GM19455 (cell line): ENCODE measurements around the gene SRCIN1.

ENCODE experiments used
- ATAC-seq: cut with Tn5 transposase; IDR thresholded peaks from one replicate; pipeline ENCODE4 v1.9.1; 2021; ENCODE audit not compliant: unreplicated experiment

The SRCIN1 gene

DNA sequence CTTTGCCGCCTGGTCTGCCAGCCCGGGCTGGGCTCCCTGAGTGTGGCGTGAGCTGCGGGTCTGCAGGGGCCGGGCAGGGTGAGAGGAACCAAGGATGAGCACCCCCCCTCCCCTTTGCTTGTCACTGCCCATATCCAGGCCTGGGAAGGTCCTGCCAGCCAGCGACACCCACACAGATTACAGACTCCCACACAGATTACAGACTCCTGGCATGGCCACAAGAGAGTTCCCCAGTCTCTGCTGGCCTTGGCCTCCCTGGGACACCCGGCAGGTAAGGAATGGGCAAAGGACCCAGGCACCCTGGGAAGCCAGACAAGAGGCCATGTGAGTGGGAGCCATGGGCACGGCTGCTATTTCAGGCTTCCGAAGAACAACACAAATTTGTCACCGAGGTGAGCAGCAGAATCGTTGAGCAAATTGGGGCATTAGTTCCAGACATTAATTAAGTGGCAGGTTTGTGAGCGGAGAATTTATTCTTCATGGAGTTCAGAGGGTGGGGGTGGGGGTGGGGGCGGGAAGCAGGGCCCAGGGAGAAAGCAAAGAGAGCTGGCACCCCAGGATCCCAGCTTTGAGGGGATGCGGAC lies 41.4 kb downstream of the SRCIN1 start:
- ATAC-seq, result no peak

DNA sequence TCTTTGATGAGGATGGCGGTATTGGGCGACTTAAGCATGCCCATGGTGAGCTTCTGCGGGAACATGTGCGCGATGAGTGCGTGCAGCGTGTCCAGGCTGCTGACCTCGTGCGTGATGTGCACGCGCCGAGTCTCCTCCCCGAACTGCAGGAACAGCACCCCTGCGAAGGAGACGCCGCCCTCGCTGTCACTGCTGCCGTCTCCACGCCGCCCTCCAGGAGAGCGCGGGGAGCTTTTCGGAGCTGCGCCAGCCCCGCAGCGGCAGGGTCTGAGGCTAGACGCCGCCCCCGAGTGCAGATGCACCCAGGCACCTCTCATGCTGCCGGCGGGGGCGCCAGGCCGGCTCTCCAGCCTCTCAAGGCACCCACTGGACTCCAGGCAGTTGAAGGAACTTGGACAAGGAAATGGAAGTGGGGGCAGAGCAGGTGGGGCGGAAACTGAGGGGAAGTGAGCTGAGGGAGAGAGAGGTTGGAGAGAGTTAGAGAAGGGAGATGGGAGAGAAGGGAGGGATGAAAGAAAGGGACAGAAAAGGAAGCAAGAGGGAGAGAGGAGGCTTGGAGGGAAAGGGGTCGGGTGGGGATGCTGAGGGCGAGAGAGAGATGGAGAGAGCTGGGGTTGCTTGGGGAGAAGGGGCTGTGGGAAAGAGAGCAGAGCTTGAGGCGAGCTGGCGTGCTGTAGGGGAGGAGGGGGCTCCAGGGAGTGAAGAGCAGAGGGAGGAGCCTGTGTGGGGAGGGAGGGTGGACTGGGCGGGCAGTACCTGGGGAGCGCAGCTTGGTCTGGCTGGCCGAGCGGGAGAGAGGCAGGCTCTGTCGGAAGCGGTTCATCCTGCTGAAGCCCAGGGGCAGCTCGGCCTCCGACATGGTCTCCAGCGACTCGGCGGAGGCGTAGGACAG lies 42.1 kb downstream of the SRCIN1 start:
- no peak for ATAC-seq

DNA sequence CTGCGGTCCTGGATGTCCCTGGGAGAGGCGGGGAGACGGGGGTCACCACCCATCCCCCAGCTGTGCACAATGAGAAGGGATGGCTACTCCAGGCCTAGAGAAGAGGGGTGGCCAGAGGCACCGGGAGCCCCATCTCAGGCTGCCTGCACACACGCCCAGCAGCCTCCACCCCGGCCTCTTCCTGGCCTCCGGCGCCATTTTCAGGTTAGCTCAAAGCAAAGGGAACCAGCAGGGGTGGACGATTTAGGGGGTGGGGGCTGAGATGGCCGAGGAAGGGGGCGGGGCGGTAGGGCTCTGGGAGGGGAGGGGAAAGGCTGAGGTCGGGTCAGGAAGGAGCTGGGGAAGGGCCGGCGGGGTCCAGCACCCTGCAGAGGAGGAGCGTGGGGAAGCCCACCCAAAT lies 42.8 kb downstream of the SRCIN1 start:
- no peak for ATAC-seq

DNA sequence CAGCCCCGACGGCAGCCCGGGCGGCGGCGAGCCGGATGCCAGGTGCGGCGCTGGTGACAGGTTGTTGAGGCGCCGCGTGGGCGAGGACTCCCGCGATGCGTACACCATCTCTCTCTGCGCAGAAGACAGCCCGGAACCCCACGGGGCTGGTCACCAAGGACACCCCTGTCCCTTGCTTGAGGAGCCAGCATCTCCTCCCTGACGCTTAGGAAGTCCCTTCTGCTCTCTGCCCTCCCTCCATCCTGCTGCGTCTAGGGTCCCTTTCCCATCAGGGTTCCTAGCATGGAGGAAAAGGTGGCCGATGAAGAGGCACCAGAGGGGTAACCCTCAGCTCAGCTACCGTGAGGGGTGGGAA lies 43.6 kb downstream of the SRCIN1 start:
- no peak for ATAC-seq

DNA sequence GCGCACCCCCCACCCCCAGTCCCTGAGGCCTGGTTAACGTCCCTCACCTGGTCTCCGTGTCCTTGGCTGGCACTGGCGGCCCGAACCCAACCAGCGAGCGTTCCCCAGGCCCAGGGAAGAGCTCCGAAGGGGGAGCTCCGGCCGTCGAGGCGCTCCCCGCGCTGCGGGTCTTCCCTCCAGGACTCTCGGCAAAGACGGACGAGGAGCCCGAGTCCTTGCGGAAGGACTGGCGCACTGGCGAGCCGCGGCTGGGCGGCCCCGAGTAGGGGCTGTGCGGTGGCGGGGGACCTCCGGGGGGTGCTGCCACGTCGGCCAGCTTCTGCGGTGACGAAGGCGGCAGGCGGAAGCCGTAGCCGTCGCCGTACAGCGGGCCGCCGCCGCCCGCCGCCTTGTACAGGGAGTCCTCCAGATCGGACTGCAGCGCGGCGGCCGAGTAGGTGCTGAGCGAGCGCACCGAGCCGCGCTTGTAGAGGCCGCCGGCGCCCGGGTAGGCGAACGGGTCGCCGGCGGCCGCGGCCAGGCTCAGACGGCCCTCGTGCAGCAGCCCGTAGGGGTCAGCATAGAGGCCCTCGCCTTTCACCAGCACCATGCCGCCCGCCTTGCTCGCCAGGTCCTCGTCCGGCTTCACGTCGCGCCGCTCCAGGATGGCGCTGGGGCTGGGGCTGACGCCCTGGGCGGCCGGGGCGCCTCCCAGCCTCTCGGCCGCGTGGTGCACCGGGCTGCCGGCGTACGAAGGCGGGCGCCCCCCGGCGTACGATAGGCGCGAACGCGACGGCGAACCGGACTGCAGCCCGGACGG lies 44.1 kb downstream of the SRCIN1 start:
- ATAC-seq, result no peak

DNA sequence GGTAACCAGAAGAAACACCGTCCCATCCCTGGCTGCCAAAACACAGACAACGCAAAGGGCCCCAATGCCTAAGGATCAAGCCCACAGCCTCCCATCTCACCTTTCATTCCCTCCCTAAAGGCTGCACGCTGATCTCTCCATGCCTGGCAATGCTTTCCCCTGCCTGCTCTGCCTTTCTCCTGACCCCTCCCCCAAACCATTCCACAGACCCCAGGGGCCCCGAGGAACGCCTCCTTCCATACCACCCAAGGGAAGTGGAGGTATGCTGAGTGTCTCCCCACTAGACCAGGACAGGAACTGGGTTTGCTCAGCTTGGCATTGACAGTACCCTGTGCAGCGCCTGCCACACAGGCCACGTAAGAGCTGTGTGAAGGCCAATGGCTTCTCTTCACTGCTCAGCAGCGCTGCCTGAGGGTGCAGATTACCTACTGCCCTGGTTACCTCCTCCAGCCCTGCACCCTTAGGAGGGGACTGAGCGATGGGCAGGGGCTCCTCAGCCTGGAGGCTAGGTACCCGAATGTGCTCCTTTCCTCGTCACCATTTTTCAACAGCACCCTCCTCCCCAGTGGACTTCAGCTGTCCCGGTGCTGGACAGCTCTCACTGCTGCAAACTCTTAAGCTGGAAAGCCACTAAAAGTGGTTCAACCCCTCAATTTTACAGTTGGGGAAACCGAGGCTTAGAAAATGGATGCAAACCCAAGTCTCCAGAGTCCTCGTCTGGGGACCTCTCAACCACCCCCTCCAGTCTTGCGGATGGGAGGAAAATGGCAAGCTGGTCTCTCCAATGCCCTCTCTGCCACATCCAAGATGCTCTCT lies 45.0 kb downstream of the SRCIN1 start:
- ATAC-seq, result no peak

DNA sequence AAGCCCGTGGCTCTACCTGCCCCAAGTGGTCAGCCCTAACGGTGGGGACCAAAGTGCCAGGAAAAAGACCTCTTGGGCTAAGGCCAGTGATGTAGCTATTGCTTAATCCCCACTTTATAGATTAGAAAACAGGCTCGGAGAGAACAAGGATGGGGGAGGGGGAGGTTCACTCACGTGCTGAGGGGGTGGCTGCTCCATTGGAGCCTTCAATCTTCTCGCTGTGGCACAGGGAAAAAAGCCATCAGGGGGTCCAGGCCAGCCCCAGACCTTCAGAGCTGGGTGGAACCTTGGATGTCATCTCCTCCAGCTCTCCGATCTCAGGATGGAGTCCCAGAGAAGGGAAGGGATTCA lies 45.9 kb downstream of the SRCIN1 start:
- ATAC-seq, result no peak

DNA sequence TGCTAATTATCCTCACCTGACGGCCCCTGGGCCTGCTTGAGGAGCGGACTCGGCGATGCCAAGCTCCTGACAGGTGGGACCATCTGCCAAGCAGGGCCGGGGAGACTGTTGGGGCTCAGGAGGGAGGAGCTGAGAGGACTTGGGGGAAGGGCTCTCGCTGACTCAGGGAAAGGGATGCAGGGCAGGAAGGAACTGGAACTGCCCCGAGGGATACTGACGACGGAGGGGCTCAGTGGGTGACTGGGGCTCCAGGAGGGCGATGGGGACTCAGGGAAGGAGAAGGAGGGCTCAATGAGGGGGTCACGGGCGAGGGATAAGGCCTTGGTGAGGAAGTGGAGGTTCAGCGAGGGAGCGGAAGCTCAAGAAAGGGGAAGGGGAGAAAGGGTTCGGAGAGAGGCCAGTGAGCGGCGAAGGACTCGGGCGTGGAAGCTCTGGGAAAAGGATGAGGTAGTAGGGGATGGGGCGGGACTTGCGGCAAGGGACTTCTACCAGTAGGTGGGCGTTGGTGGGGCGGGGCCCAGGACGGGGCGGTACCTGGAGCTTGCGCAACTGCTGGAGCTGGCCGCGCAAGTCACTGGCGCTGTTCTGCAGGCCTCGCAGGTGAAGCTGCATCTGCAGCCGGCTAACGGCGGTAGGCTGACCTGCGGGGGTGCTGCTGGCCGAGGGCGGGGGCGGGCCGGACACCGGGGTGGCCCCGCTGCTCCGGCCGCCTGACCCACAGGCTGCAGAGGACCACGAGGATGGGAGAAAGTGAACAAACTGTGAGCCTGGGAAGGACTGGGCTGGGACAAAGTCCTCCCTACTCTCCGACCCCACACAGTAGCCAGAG lies 46.5 kb downstream of the SRCIN1 start:
- ATAC-seq, result peak; percentile 72

DNA sequence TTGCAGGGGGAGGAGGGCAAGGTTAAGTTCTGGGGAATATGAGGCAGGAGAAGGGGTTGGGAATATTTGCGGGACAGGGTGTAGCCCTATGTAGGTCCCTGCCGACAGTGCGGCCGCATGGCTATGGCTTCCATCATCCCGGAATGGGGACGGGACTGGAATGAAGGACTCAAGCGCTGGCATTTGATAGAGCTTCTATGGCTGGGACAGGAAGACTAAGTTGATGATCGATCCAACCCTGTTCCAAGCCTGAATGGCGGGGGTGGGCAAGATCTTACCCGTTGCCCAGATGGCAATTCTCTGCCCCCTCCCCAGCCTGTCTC lies 47.1 kb downstream of the SRCIN1 start:
- no peak for ATAC-seq

DNA sequence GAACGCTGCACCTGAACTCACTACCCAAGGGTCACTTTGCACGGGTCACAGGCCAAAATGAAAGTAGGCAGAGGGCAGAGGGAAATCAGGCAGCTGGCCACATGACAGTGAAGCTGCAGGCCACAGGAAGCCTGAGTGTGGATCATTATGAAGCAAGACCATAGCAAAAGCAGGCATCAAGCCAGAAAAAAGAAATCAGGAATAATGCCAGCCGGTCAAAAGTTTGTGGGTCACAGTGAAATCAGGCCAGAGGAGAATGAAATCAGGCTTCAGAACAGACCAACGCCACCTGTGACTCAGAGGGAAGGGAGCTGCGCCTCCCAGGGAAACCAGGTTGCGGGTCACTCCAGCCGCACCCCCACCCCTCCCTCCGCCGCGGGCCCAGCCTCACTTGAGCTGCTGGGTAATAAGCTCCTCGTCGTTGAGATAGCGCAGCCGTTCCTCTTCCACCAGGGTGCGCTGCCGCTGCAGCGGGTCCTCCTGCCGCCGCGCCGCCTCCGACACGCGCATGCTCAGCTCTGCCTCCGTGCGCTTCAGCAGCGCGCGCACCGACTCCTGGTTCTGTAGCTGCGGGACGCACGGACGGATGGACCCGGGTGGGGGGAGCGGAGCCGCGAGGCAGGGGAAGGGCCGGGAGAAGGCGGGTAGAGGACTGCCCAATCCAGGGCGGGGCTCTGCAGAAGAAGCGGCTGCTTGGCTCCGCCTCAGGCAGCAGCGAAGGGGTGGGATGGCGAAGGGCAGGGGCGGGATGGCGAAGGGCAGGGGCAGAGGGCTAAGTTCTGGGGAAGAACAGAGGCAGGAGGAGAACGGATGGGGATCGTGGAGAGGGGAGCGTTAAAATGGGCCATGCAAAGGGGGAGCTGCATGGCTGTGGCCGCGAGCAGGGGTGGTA lies 47.7 kb downstream of the SRCIN1 start:
- peak; percentile 59 for ATAC-seq

DNA sequence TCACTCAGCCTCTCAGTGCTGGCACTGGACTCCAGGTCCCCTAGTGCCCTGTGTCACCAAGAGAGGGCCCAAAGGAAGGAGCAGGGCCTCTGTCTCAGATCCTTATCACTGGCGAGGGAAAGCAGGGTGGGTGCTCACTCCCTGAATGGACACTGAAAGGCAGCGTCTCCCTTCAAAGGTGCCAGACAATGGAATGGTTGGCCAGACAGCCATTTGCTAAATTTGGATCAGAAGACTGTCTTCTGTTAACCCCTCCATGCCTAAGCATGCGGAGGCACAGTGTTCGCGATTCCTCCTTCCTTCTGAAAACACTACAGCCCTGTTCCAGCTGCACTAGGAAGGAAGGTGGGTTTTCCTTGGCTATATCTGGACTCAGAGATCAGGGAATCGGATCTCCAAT lies 48.4 kb downstream of the SRCIN1 start:
- no peak for ATAC-seq

DNA sequence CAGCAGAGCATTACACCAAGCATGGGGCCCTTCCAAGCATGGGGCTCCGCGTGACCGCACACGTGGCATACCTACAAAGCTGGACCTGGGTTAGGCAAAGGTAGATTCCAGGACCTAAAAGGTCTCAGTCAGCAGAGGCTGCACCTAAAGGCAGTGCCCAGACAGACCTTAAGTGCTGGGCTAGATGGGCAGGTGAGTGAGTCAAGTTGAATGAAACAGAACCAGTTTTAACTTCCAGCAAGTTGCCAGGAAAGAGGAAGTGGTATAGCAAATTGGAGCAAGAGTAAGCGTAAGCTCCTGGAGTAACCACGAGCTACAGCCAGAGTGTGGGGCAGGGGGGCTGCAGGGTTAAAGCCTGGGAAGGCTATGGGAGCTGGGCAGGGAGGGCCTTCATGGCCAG lies 49.5 kb downstream of the SRCIN1 start:
- ATAC-seq, result no peak

DNA sequence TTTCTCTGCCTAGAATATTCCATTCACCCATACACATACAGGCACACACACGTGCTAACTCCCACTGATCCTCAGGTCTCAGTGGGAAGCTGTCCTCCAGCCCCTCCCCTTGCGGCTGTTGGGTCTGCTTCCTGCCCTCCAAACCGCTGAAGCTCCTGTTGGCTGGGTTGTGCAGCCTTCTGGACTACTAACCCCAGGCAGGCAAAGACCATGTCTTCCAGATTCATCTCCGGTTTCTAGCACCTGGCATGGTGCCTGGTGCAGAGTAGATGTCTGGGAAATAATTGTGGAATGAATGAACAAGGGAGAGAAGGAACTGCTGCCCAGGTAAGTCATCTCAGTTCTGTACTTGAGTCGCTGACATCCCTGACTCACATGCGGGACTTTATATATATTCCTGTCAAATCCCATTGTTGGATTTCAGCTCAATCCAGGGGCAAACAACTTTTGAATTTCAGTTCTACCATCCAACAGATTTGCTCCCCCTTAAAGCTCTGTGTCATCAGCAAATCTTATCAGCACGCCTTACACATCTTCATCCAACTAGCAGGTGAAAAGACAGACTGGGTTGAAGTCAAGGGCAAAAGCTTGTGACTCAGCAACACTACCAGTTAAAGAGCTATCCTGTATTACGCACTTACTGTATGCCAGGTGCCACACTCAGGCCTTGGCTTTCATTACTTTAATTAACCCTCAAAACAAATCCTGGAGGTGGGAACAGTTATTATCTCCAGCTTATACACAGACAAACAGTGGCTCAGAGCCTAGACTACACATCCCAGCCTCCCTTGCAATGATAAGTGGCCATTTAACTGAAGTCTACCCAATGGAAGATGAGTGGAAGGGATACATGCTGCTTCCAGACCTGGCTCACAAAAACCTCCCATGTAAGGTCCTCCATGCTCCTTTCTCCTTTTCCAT lies 51.1 kb downstream of the SRCIN1 start:
- no peak for ATAC-seq

DNA sequence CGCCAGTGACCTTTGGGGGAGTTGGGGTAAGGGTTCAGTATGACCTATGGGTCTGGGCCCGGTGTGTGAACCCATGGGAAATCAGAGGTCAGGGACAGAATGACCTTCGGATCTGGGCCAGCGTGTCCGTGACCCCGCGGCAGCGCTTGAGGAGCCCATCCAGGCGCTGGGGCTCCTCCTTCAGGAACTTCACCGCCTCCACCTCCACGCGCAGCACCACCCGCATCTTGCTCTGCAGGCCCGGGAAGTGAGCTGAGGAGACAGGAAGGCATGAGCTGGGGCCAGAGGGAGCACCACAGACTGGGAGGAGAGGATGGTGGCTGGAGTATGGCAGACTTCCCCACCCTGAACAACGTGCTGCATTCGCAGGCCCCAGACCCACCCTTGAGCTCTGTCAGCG lies 53.4 kb downstream of the SRCIN1 start:
- ATAC-seq, result no peak

DNA sequence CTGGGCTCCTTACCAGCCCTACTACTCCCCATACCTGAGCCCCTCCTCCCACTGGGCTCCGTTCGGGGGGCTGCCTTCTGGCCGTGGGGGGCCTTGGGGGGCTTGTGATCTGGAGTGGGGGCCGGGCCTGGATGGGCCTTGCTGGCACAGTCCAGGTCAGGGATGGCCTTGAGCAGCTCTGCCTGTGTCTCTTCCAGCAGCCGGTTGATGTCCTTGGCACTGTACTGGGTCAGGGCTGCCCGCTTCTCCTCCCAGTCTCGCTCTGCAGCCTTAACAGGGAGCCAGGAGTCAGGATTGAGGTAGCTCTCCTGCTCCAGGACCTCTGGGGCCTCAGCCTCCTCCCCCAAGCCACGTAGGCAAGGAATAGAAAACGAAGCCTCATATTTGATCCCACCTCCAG lies 54.6 kb downstream of the SRCIN1 start:
- ATAC-seq, result no peak

DNA sequence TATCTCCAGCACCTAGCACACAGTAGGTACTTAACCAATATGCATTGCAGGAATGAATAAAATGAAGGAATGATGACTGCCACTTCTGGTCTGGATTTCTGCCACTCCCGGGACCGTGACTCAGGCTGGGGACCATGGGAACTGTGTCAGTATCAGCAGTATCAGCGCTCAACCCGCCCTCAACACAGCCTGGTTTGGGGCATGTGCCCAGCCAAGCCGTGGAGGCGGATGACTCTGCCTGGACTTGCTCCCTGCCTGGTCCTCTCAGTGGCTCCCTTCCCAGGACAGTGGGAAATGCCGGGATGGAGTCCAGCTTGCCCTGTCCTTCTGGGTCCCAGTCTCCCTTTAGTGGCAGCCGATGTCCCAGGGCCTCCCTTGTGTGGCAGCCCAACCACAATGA lies 55.1 kb downstream of the SRCIN1 start:
- ATAC-seq, result no peak

DNA sequence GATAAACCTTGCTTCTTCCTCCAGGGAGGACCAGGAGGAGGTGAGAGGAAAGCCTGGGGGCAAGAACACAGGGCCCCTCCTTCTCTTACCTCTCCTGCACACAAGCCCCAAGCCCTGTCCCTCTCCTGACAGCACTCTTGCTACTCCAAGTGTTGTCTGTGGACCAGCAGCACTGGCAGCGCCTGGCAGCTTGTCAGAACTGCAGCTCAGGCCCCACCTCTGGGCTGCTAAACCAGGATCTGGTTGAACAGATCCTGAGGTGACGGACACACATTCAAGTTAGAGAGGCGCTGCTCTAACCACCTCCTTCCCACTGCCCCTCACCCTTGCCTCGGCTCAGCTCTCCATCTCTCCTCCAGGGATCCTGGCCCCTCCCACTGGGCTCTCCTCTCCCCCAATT lies 56.5 kb downstream of the SRCIN1 start:
- ATAC-seq, result no peak

DNA sequence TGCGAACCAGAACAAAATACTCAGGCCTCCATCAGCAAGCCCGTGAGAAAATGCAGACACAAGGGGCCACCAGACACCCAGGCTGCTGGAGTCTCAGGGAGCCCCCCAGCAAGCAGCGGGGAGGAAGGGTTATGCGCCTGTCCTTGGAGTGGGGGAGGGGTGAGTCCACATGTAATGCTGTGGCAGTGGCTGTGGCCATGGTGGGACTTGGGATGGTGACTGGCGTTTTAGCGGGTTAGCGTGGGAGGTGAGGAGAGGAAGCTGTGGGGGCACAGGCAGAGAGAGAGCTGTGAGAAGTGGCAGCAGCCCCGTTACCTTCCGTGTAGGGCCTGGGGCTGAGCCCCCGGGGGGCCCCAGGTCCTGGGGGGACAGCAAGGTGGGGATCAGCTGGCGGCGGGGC lies 58.3 kb downstream of the SRCIN1 start:
- ATAC-seq, result no peak

DNA sequence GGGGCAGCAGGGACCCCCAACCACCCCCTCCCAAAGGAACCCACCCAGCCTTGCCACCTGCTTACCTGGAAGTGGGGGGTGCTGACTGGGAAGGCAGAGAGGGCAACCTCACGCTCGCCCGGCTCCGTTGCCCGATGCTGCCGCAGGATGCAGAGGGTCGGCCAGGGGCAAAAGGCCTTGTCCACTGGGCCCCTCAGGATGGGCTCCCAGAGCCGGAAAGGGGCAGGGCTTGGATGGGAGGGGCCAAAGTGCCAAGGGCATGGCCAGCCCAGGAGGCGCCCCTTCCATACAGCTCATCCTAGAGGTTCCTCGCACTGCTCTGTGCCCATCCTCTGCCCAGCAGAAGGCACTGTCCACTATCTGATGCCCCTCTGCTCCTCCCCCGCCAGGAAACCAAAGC lies 59.4 kb downstream of the SRCIN1 start:
- no peak for ATAC-seq
